ENCODE data around the gene KDM7A.

GRCh38 chr7:140222814-140223213 is 46.0 kb upstream of the KDM7A start:
- TF ChIP-seq CTCF (IDR thresholded peaks at IDR 0.05; ENCODE audit: low read depth, low read length), result no peak
- no peak for TF ChIP-seq POLR2A (IDR thresholded peaks at IDR 0.05; ENCODE audit: extremely low read depth, insufficient read length)
- no peak for TF ChIP-seq MYC (IDR thresholded peaks at IDR 0.05; ENCODE audit: low read depth, low read length)

Measured in NB4 (cell line).